ENCODE data around the gene SPATS2L.

The SPATS2L gene

DNA sequence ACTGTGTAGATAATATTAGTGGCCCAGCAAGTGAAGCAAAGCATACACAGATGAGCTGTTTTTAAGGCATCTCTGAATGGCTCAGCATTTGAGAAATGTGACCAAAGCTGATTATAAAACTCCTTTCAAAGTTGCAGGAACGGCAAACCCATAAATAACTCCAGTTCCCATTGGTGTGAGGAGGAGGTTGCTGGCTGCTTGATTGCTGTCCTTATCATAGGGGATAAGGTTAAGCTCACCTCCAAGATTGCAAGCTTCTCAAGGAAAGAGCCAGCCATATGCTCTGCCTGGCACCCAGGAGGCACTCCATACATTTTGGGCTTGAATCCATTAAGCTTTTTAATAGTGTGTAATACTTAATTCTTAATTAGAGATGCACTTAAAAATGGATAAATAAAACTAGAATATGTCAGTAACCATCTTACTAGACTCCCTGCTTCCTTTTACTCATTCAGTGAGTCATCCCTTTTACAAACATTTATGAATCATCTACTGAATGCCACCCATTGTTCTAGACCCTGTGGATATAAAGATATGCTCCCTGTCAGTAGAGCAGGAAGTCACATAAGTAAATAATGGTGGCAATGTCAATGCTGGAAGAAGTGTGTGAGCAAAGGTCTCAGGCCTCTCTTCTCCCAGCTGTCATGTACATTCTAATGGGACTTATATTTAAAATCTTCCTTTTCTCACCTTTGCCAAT lies 99.3 kb downstream of the SPATS2L start:
- Histone ChIP-seq H3K9me3 (replicated peaks; ENCODE audit: low read length) (no peaks in the 10 kb centered on the region), H3K4me2 (ENCODE audit: low read length) (peak overlapping the region; percentile 83), H3K36me3 (ENCODE audit: insufficient read depth, low read length) (no peaks in the 10 kb centered on the region), H3K4me3 (ENCODE audit: low read length) (peak overlapping the region; percentile 47), H3K27me3 (ENCODE audit: control insufficient read depth, insufficient read depth, low read length) (no peaks in the 10 kb centered on the region), H3K4me1 (ENCODE audit: control insufficient read depth, insufficient read depth, low read length) (peaks cover 61% of the 10 kb centered on the region), H3K9ac (ENCODE audit: low read depth, low read length) (peak overlapping the region; percentile 63)

DNA sequence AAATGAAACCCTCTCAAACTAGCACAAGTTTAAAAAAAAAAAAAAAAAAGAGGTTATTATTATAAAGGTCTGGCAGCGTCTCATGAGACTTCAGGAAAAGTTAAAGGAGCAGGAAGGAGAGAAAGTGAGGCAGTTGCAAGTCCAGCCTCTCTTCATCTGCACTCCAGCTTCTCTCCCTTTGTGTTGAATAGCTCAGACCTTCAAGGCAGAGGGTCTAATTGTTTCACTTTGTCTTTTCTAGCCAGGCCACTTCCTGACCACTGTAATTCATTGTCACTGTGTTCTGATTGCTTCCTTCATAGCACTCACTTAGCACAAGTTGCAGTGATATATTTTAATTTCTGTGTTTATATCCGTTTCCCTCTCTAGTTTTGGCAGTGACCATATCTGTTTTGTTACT lies 99.9 kb downstream of the SPATS2L start:
- Histone ChIP-seq H3K9me3 (replicated peaks; ENCODE audit: low read length) (no peaks in the 10 kb centered on the region), H3K4me2 (ENCODE audit: low read length) (peak overlapping the region; percentile 83), H3K4me3 (ENCODE audit: low read length) (no peak overlapping the region), H3K36me3 (ENCODE audit: insufficient read depth, low read length) (no peaks in the 10 kb centered on the region), H3K27me3 (ENCODE audit: control insufficient read depth, insufficient read depth, low read length) (no peaks in the 10 kb centered on the region), H3K9ac (ENCODE audit: low read depth, low read length) (peak overlapping the region; percentile 10), H3K4me1 (ENCODE audit: control insufficient read depth, insufficient read depth, low read length) (peaks cover 61% of the 10 kb centered on the region)

DNA sequence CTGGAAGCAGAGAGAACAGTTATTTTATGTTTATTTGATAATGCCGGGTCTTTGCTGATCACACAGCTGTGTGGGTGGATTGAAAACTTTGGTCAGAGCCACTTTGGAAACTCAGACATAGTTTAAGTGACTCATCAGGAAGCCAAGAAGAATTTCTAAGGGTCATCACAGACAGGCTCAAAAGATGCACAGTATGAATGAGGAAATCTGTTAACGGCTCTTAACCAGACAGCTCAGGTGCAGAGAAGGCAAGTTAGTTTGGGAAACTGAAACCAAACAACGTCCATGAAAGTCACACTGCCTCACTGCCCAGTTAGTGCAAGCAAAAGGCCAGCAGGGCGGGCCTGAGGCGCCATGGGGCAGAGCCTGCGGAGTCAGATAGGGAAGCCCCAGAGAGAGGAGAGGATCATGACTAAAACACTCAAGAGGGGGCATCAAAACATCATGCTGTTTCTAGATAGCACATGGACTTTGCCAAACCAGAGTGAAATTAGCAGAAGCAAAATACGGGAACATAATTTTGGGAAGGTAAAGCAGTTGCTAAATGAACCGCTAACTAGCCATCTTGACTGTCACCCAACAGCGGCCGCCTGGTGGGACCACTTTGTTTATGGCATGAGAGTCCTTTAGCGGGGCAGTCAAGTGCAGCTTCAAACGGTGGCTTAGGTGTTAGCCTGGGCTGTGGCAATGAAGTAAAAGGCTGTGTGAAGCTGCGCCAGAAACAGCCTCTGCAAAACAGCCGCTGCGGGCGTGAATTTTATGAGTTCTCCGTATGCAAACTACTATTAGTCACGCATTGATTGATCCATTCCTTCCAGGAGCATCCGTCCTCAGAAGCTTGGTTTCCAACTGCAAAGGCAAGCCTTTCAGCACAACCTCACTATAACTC lies 102.2 kb downstream of the SPATS2L start:
- H3K4me1 ChIP-seq (ENCODE audit: control insufficient read depth, insufficient read depth, low read length) = peaks cover 61% of the 10 kb centered on the region
- peak overlapping the region; percentile 85 for H3K4me2 ChIP-seq (ENCODE audit: low read length)
- no peaks in the 10 kb centered on the region for H3K9me3 ChIP-seq (replicated peaks; ENCODE audit: low read length)
- peaks cover 4% of the 10 kb centered on the region for H3K36me3 ChIP-seq (ENCODE audit: insufficient read depth, low read length)
- H3K27me3 ChIP-seq (ENCODE audit: control insufficient read depth, insufficient read depth, low read length) = no peaks in the 10 kb centered on the region
- H3K4me3 ChIP-seq (ENCODE audit: low read length) = peak overlapping the region; percentile 59
- peak overlapping the region; percentile 40 for H3K9ac ChIP-seq (ENCODE audit: low read depth, low read length)

DNA sequence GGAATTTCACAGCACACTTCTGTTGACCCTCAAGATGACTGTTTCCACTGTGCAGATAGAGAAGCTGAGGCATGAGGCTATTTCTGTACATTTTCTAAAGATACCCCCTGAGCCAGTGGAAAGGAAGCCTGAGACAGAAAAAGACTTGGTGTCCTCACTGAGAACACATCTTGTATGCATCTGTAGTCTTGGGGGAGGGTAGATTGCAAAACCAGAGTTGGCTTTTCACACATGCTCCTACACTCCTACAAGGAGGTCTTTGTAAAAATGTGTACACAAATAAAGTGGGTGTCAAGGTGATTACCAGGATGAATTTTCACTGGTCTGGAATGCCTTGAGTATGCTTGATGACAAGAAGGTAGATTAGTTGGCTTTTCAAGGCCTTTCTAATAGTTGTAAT lies 105.3 kb downstream of the SPATS2L start:
- H3K4me3 ChIP-seq (ENCODE audit: low read length) = no peak overlapping the region
- H3K9me3 ChIP-seq (replicated peaks; ENCODE audit: low read length) = no peaks in the 10 kb centered on the region
- peaks cover 35% of the 10 kb centered on the region for H3K4me1 ChIP-seq (ENCODE audit: control insufficient read depth, insufficient read depth, low read length)
- H3K9ac ChIP-seq (ENCODE audit: low read depth, low read length) = no peak overlapping the region
- H3K27me3 ChIP-seq (ENCODE audit: control insufficient read depth, insufficient read depth, low read length) = no peaks in the 10 kb centered on the region
- no peak overlapping the region for H3K4me2 ChIP-seq (ENCODE audit: low read length)
- H3K36me3 ChIP-seq (ENCODE audit: insufficient read depth, low read length) = peaks cover 19% of the 10 kb centered on the region

DNA sequence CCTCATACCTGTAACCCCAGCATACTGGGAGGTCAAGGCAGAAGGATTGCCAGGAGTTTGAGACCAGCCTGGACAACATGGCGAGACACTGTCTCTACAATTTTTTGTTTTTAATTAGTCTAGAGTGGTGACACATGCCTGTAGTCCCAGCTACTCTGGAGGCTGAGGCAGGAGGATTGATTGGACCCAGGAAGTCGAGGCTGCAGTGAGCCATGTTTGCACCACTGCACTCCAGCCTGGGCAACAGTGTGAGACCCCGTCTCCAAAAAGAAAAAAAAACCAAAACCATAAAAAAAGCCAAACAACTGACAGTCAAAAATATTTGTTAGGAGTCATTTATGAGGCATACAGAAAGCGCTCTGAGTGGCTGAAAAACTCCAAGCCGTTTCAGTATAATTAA lies 107.9 kb downstream of the SPATS2L start:
- H3K9ac ChIP-seq (ENCODE audit: low read depth, low read length) = no peak overlapping the region
- peaks cover 37% of the 10 kb centered on the region for H3K36me3 ChIP-seq (ENCODE audit: insufficient read depth, low read length)
- H3K4me3 ChIP-seq (ENCODE audit: low read length) = no peak overlapping the region
- H3K9me3 ChIP-seq (replicated peaks; ENCODE audit: low read length) = no peaks in the 10 kb centered on the region
- H3K4me2 ChIP-seq (ENCODE audit: low read length) = no peak overlapping the region
- no peaks in the 10 kb centered on the region for H3K27me3 ChIP-seq (ENCODE audit: control insufficient read depth, insufficient read depth, low read length)
- peaks cover 11% of the 10 kb centered on the region for H3K4me1 ChIP-seq (ENCODE audit: control insufficient read depth, insufficient read depth, low read length)

DNA sequence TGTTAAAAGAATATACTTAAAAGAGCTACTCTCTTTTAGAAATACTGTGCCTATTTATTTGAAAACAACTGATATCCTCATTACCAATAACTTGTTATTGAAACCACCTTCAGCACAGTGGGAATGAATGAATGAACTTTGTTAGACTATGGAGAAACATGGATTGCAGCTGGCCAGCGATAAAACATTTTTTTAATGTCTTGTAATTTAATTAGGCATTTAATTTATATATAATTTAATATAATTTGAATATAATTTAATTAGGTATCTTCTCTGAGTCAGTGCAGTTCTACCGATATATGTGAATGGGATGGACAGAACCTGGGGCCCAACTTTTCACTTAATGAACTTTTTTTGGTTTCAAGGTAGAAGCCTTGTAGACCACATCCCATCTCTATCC lies 109.0 kb downstream of the SPATS2L start:
- no peaks in the 10 kb centered on the region for H3K27me3 ChIP-seq (ENCODE audit: control insufficient read depth, insufficient read depth, low read length)
- no peak overlapping the region for H3K4me3 ChIP-seq (ENCODE audit: low read length)
- peaks cover 48% of the 10 kb centered on the region for H3K36me3 ChIP-seq (ENCODE audit: insufficient read depth, low read length)
- H3K4me2 ChIP-seq (ENCODE audit: low read length) = no peak overlapping the region
- no peak overlapping the region for H3K9ac ChIP-seq (ENCODE audit: low read depth, low read length)
- H3K4me1 ChIP-seq (ENCODE audit: control insufficient read depth, insufficient read depth, low read length) = peaks cover 1% of the 10 kb centered on the region
- no peaks in the 10 kb centered on the region for H3K9me3 ChIP-seq (replicated peaks; ENCODE audit: low read length)

DNA sequence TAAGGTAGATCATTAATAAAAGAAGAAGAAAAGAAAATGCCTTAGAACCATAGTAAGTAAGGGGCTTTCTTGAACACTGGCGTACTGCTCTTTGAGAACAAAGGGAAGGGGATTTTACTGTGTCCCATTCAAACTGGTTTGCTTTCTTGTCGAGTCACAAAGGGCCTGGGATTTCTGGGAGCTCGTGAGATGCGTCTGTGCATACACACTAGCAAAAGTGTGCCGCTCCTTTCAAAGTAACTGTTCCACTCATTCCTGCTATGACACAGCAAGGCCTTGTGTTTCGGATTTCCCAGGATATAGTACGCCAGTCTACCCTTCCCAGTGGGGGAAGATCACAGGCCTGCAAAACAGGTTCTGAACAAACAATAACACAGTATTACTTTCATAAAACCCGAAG lies 110.4 kb downstream of the SPATS2L start:
- Histone ChIP-seq H3K36me3 (ENCODE audit: insufficient read depth, low read length) (peaks cover 61% of the 10 kb centered on the region), H3K9me3 (replicated peaks; ENCODE audit: low read length) (no peaks in the 10 kb centered on the region)

DNA sequence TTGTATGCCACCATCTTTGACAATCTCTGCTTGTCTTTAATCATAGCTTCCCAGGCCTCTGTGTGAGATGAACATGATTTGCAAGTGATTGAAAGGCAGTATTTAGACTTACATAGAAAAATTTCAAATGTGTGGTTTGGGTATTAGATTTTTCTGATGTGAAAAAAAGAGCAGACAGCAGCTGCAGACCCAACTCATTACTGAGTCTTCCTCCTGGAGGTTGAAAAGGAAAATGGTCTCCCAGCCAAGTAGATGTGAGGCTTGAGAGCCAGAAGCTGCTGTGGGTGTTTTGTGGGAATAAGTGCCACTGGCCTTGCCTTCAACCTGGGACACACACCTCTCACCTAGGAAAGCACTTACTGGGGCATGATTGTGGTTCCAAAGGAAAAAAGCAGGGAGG lies 110.9 kb downstream of the SPATS2L start:
- Histone ChIP-seq H3K4me3 (ENCODE audit: low read length) (no peak overlapping the region), H3K4me2 (ENCODE audit: low read length) (no peak overlapping the region), H3K9ac (ENCODE audit: low read depth, low read length) (no peak overlapping the region), H3K27me3 (ENCODE audit: control insufficient read depth, insufficient read depth, low read length) (no peaks in the 10 kb centered on the region), H3K9me3 (replicated peaks; ENCODE audit: low read length) (no peaks in the 10 kb centered on the region), H3K4me1 (ENCODE audit: control insufficient read depth, insufficient read depth, low read length) (peaks cover 3% of the 10 kb centered on the region), H3K36me3 (ENCODE audit: insufficient read depth, low read length) (peaks cover 65% of the 10 kb centered on the region)

More for the DNA sequence above, 110.4 kb downstream of the SPATS2L start:
- Histone ChIP-seq H3K4me1 (ENCODE audit: control insufficient read depth, insufficient read depth, low read length) (peaks cover 1% of the 10 kb centered on the region), H3K9ac (ENCODE audit: low read depth, low read length) (no peak overlapping the region), H3K27me3 (ENCODE audit: control insufficient read depth, insufficient read depth, low read length) (no peaks in the 10 kb centered on the region), H3K4me2 (ENCODE audit: low read length) (no peak overlapping the region), H3K4me3 (ENCODE audit: low read length) (no peak overlapping the region)

DNA sequence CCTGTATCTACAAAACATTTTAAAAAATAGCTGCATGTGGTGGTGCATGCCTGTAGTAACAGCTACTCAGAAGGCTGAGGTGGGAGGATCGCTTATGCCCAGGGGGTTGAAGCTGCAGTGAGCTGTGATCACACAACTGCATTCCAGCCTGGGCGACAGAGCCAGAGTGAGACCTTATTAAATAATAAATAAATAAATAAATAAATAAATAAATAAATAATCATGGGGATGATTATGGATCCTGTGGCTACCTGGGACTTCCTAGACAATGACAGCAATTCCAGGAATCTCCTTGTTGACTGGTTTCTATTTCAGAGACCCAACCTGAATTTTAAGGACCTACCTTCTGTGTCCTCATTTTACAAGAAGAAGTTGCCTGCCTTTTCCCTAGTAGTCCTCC lies 111.9 kb downstream of the SPATS2L start:
- Histone ChIP-seq H3K36me3 (ENCODE audit: insufficient read depth, low read length) (peaks cover 74% of the 10 kb centered on the region), H3K4me1 (ENCODE audit: control insufficient read depth, insufficient read depth, low read length) (peaks cover 11% of the 10 kb centered on the region), H3K4me3 (ENCODE audit: low read length) (no peak overlapping the region), H3K27me3 (ENCODE audit: control insufficient read depth, insufficient read depth, low read length) (no peaks in the 10 kb centered on the region), H3K9ac (ENCODE audit: low read depth, low read length) (no peak overlapping the region), H3K9me3 (replicated peaks; ENCODE audit: low read length) (no peaks in the 10 kb centered on the region), H3K4me2 (ENCODE audit: low read length) (no peak overlapping the region)

DNA sequence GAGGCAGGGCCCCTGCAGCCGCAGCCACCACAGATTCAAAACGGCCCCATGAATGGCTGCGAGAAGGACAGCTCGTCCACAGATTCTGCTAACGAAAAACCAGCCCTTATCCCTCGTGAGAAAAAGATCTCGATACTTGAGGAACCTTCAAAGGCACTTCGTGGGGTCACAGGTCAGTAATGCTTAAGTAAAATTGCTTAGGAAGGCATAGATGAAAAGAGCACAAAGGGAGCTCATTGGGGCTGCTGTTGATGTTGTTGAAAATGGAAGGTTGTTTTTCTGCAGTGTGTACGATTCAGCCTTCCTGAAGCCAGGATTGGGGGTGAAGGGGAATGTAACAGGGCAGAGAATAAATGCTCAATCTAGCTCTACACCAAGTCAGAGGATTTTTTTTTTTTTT lies 112.8 kb downstream of the SPATS2L start:
- H3K4me1 ChIP-seq (ENCODE audit: control insufficient read depth, insufficient read depth, low read length) = peaks cover 11% of the 10 kb centered on the region
- H3K27me3 ChIP-seq (ENCODE audit: control insufficient read depth, insufficient read depth, low read length) = no peaks in the 10 kb centered on the region
- no peak overlapping the region for H3K9ac ChIP-seq (ENCODE audit: low read depth, low read length)
- peaks cover 70% of the 10 kb centered on the region for H3K36me3 ChIP-seq (ENCODE audit: insufficient read depth, low read length)
- no peak overlapping the region for H3K4me2 ChIP-seq (ENCODE audit: low read length)
- no peaks in the 10 kb centered on the region for H3K9me3 ChIP-seq (replicated peaks; ENCODE audit: low read length)
- H3K4me3 ChIP-seq (ENCODE audit: low read length) = no peak overlapping the region

DNA sequence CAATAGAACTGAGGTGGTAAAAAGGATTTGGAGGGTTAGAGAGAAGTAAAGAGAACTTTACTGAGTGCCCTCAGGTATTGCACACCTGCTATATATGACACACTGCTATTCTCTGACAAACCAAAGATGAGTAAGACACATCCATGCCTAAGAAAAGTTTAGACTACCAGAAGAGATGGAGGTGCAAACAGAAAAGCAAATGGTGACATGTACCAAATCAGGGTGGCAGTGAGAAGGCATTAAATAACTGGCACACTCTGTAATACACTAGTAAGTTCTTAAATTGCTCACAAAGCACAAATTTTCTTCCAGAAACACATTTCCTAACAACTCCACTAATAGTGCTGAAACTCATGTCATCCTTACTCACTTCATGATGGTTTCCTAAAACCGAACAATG lies 114.8 kb downstream of the SPATS2L start:
- Histone ChIP-seq H3K27me3 (ENCODE audit: control insufficient read depth, insufficient read depth, low read length) (no peaks in the 10 kb centered on the region), H3K4me2 (ENCODE audit: low read length) (no peak overlapping the region), H3K9ac (ENCODE audit: low read depth, low read length) (no peak overlapping the region), H3K4me1 (ENCODE audit: control insufficient read depth, insufficient read depth, low read length) (peaks cover 11% of the 10 kb centered on the region), H3K9me3 (replicated peaks; ENCODE audit: low read length) (no peaks in the 10 kb centered on the region), H3K36me3 (ENCODE audit: insufficient read depth, low read length) (peaks cover 66% of the 10 kb centered on the region), H3K4me3 (ENCODE audit: low read length) (no peak overlapping the region)
